Prostate gland (tissue), 2 donors: ENCODE results near the gene SLC6A20.

Experiments
- POLR2A ChIP-seq: fragments of 450-650 bp; IDR thresholded peaks from one replicate; pipeline ENCODE4 v1.6.1; 2016; ENCODE audit warnings: antibody characterized with exemption, mild to moderate bottlenecking
- POLR2AphosphoS5 ChIP-seq: sonication (generic); formaldehyde crosslinking; IDR thresholded peaks from one replicate; pipeline ENCODE4 v1.6.1; 2017; ENCODE audit warnings: antibody characterized with exemption
- TF ChIP-seq, protein P1 (sequence below), 4 experiments: fragments of 200-600 bp in 2 of 4; fragments of 450-650 bp in 2 of 4; sonication (generic) in 2 of 4; IDR thresholded peaks; 1 replicate in 3 of 4; 2 replicates in 1 of 4; pipeline ENCODE4 v1.5.1; 2016 to 2019; ENCODE audit warnings: antibody characterized with exemption in 4 of 4, mild to moderate bottlenecking in 2 of 4, moderate library complexity in 2 of 4

GRCh38 chr3:45796902-45797637, 734 bp upstream of the SLC6A20 start:
- TF ChIP-seq, protein P1, sequence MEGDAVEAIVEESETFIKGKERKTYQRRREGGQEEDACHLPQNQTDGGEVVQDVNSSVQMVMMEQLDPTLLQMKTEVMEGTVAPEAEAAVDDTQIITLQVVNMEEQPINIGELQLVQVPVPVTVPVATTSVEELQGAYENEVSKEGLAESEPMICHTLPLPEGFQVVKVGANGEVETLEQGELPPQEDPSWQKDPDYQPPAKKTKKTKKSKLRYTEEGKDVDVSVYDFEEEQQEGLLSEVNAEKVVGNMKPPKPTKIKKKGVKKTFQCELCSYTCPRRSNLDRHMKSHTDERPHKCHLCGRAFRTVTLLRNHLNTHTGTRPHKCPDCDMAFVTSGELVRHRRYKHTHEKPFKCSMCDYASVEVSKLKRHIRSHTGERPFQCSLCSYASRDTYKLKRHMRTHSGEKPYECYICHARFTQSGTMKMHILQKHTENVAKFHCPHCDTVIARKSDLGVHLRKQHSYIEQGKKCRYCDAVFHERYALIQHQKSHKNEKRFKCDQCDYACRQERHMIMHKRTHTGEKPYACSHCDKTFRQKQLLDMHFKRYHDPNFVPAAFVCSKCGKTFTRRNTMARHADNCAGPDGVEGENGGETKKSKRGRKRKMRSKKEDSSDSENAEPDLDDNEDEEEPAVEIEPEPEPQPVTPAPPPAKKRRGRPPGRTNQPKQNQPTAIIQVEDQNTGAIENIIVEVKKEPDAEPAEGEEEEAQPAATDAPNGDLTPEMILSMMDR (IDR thresholded peaks at IDR 0.05) = no peak
- TF ChIP-seq POLR2A = no peak
- no peak for TF ChIP-seq POLR2AphosphoS5
